GM12865 (cell line): Measurements from ENCODE around the gene FBLN5.

ENCODE experiments used
- DNase-seq: peaks from one replicate; pipeline ENCODE4 v3.0.0; 2010; ENCODE audit warnings: low read depth
- H3K4me3 ChIP-seq: 2 replicates; pipeline ENCODE4 v1.5.1; 2011; ENCODE audit warnings: mild to moderate bottlenecking, low read depth, low read length, control low read depth
- TF ChIP-seq, protein P1 (sequence below): IDR thresholded peaks from 2 replicates; pipeline ENCODE4 v1.5.1; 2011; ENCODE audit warnings: low read length, control low read depth, low read depth, inconsistent platforms; ENCODE audit not compliant: insufficient read depth; ENCODE audit errors: missing control alignments

FBLN5 gene

DNA sequence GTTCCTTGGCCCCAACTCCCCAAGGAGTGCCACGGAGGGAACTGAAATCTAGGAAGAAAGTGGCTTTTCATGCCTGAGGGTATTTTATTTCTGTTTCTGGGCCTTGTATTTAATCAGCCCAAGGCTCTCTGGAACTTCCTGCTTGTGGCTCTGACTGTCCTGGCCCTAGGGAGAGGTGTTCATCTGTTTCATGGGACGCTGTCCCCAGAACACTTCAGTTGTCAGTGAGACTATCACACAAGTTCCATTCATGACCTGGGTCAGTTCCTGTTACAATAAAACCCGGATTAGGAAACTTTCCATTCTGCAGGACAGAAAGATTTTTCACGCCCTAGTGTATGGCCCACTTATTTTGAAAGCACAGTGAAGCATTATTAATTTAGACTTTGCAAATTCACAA, 61.7 kb downstream of the FBLN5 start:
- TF ChIP-seq, protein P1, sequence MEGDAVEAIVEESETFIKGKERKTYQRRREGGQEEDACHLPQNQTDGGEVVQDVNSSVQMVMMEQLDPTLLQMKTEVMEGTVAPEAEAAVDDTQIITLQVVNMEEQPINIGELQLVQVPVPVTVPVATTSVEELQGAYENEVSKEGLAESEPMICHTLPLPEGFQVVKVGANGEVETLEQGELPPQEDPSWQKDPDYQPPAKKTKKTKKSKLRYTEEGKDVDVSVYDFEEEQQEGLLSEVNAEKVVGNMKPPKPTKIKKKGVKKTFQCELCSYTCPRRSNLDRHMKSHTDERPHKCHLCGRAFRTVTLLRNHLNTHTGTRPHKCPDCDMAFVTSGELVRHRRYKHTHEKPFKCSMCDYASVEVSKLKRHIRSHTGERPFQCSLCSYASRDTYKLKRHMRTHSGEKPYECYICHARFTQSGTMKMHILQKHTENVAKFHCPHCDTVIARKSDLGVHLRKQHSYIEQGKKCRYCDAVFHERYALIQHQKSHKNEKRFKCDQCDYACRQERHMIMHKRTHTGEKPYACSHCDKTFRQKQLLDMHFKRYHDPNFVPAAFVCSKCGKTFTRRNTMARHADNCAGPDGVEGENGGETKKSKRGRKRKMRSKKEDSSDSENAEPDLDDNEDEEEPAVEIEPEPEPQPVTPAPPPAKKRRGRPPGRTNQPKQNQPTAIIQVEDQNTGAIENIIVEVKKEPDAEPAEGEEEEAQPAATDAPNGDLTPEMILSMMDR: no peak
- DNase-seq: no peak

DNA sequence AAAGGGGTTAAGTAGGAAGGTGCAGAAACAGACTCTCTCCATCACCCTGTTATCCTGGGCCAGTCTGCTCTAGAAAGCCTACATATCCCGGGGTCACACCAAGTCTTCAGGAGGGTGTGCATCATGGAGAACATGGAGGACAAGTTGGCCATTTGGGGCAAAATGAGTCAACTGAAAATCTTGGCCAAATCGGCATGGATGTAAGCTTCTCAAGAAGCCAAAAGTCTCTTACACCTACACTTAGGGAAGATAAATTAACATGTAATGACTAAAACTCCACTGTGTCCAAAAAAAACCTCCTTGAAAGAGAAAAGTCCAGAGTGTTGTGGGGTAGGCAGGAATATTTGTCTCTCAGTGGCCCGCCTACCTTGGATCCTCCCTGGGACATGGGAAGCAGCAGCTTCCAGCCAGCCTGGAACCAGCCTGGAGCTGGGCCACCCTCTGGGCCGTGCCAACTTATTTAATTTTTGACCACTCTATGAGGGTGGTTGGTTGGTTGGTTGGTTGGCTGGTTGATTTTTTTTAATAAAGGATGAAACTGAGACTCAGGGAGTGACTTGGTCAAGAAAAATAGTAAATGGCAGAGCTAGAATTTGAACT, 62.3 kb downstream of the FBLN5 start:
- H3K4me3 ChIP-seq: no peak overlapping the region
- DNase-seq: no peak
- TF ChIP-seq, protein P1: no peak

More for the DNA sequence above, 61.7 kb downstream of the FBLN5 start:
- H3K4me3 ChIP-seq: no peak overlapping the region

DNA sequence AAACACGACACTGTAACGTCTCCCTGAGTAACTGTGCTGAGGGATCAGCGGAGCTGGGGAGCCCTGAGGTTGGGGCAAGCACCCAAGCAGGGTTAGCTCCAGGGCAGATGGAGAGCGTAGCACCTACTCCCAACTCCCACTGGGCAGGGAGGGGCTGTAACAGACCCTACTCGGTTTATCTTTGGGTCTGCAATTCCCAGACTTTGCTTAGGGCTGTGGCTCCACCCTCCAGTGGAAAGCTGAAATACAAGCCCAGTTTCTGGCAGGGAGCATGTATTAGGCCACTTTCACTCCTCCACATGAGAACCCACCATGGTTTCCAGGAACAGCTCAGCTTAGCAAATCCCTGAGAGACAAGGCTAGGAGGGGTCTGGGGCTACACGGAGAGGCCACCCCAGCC, 62.8 kb downstream of the FBLN5 start:
- TF ChIP-seq, protein P1: no peak
- no peak for DNase-seq
- H3K4me3 ChIP-seq: no peak overlapping the region

GRCh38 chr14:91883753-91884152, 63.7 kb downstream of the FBLN5 start:
- TF ChIP-seq, protein P1: no peak
- DNase-seq: no peak
- H3K4me3 ChIP-seq: no peak overlapping the region

GRCh38 chr14:91882776-91883175, 64.7 kb downstream of the FBLN5 start:
- DNase-seq: no peak
- H3K4me3 ChIP-seq: no peak overlapping the region
- TF ChIP-seq, protein P1: no peak

DNA sequence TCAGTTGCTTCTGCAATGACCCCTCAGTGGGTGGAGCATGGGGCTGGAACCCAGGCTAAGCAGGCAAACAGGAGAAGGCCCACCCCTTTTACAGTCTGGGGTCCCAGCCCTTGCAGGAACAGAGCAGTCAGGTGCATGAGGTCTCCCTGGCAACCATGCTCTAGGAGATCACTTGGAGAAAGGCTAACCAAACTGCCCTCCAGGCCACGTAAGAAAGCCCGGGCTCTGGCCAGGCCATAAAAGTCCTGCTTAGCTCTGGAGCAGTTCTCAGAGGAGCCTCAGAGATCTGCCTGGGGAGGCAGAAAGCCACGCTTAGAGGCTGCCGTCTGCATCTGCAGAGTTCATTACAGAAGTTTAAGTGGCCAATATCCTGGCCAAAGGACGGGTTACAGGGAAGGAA, 65.1 kb downstream of the FBLN5 start:
- H3K4me3 ChIP-seq: no peak overlapping the region
- DNase-seq: no peak
- TF ChIP-seq, protein P1: no peak

DNA sequence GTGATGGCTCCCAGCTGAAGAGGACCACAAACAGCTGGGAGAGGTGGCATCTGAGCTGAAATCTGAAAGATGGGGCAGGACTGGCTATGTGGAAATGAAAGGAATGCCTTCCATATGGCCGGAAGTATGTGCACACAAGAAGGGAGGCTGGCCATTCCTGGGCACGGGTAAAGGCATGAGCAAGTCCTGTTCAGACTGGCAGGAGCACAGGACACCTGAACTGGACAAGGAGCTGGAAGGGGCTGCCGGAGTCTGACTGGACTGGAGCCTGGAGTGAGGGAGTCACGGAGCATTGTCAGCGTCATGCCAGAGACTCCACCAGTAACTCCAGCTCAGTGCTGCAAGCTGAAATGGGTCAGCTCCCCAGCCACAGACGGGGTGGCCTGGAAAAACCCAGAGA, 68.3 kb downstream of the FBLN5 start:
- TF ChIP-seq, protein P1: no peak
- no peak for DNase-seq
- H3K4me3 ChIP-seq: no peak overlapping the region
